K562 (cell line): ENCODE results near the gene VSIG4. TPM values are rescaled to one million over a fixed set of nuclear protein-coding genes. Genes with fewer than 3 reads are reported as not detected.

Experiments
- ATAC-seq: fragments of 200-7000 bp; cut with Tn5 transposase; 3 replicates; pipeline ENCODE4 v1.9.1; 2020; ENCODE audit warnings: moderate library complexity
- BruUV-seq: library from RNA; stranded (reverse); fragments of 400-500 nt; replicated peaks from 2 replicates; lab custom pipeline; 2021; lab: Mats Ljungman, UMichigan
- CTCF ChIA-PET: fragments of 300-600 bp; formaldehyde crosslinking; extraction: SDS; loops from one replicate; lab custom pipeline; 2021; ENCODE audit warnings: low intra/inter-chr PET ratio; lab: Yijun Ruan, JAX
- POLR2A ChIA-PET: fragments of 300-600, 350-650 bp; sonication (Branson Sonifier 250); formaldehyde crosslinking; extraction: SDS; loops from one replicate; lab custom pipeline; 2021; ENCODE audit warnings: antibody characterized with exemption, inconsistent platforms; lab: Yijun Ruan, JAX
- DNase-seq, 4 experiments: peaks; one replicate each; pipeline versions ENCODE4 v3.0.0 to v3.0.0-alpha.2; 2011 to 2018; ENCODE audit warnings: low spot score in 3 of 4, mixed read lengths in 3 of 4; ENCODE audit errors: extremely low read depth in 1 of 4
- FAIRE-seq: peaks from 2 replicates; lab custom pipeline; 2011; peaks lifted over from hg19 to GRCh38; lab: Jason Lieb, UNC
- H2AFZ ChIP-seq: 2 replicates; pipeline ENCODE4 v1.6.0; 2011; ENCODE audit warnings: low read depth, low read length, control low read depth, inconsistent platforms
- H3K27ac ChIP-seq: fragments of 200-600 bp; 3 replicates; pipeline ENCODE4 v1.8.0; 2011; ENCODE audit warnings: low read depth, mild to moderate bottlenecking, control low read depth, inconsistent platforms, low read length, moderate library complexity, mixed read lengths; ENCODE audit errors: extremely low read depth
- H3K27me3 ChIP-seq, 2 experiments: fragments of 300-600 bp in 1 of 2; 2 replicates in 1 of 2; 3 replicates in 1 of 2; pipeline versions ENCODE4 v1.6.0 to v1.8.0; 2011; ENCODE audit warnings: inconsistent platforms in 2 of 2, low read length in 2 of 2, mild to moderate bottlenecking in 1 of 2, mixed read lengths in 1 of 2, moderate library complexity in 1 of 2; ENCODE audit not compliant: control insufficient read depth in 2 of 2, insufficient read depth in 2 of 2
- H3K36me3 ChIP-seq: fragments of 300-600 bp; 3 replicates; pipeline ENCODE4 v1.8.0; 2011; ENCODE audit warnings: mild to moderate bottlenecking, low read length, inconsistent platforms; ENCODE audit not compliant: control insufficient read depth, insufficient read depth
- H3K4me1 ChIP-seq, 2 experiments: fragments of 200-600 bp in 1 of 2; replicated peaks in 1 of 2; 2 replicates in 1 of 2; 3 replicates in 1 of 2; pipeline versions ENCODE4 v1.5.1 to v1.8.0; 2011; ENCODE audit warnings: inconsistent platforms in 2 of 2, low read length in 2 of 2, mild to moderate bottlenecking in 1 of 2, mixed read lengths in 1 of 2, moderate library complexity in 1 of 2; ENCODE audit not compliant: control insufficient read depth in 2 of 2, insufficient read depth in 2 of 2
- H3K4me2 ChIP-seq: 2 replicates; pipeline ENCODE4 v1.6.1; 2011; ENCODE audit warnings: low read length, control low read depth, inconsistent platforms, mixed read lengths; ENCODE audit not compliant: insufficient read depth
- H3K4me3 ChIP-seq: fragments of 200-600 bp; sonication (generic), shearing (Covaris generic); 2 replicates; pipeline ENCODE4 v1.5.1; 2016; ENCODE audit warnings: control low read depth, inconsistent platforms
- H3K79me2 ChIP-seq: fragments of 200-600 bp; 3 replicates; pipeline ENCODE4 v1.8.0; 2011; ENCODE audit warnings: low read length, inconsistent platforms; ENCODE audit not compliant: control insufficient read depth, insufficient read depth
- H3K9ac ChIP-seq, 2 experiments: 2 replicates each; pipeline versions ENCODE4 v1.6.0 to v1.6.1; 2011; ENCODE audit warnings: low read depth in 2 of 2, low read length in 2 of 2, control low read depth in 1 of 2, inconsistent platforms in 1 of 2, mild to moderate bottlenecking in 1 of 2, mixed read lengths in 1 of 2; ENCODE audit not compliant: insufficient read depth in 1 of 2
- H3K9me1 ChIP-seq: one replicate; pipeline ENCODE4 v1.6.0; 2011; ENCODE audit warnings: inconsistent platforms, mild to moderate bottlenecking, low read length, moderate library complexity; ENCODE audit not compliant: control insufficient read depth, insufficient read depth
- H3K9me3 ChIP-seq: replicated peaks from 2 replicates; pipeline ENCODE4 v1.5.1; 2011; ENCODE audit warnings: low read depth, low read length, inconsistent platforms; ENCODE audit not compliant: control insufficient read depth, insufficient read depth
- H4K20me1 ChIP-seq: replicated peaks from 2 replicates; pipeline ENCODE4 v1.6.1; 2011; ENCODE audit warnings: low read length, inconsistent platforms, mixed read lengths; ENCODE audit not compliant: control insufficient read depth, insufficient read depth
- ATF3 ChIP-seq, 2 experiments: fragments of 450-650 bp in 1 of 2; sonication (generic) in 1 of 2; formaldehyde crosslinking in 1 of 2; IDR thresholded peaks in 1 of 2; conservative IDR thresholded peaks in 1 of 2; 2 replicates each; pipeline versions ENCODE4 v1.6.1 to v1.8.1; 2016 to 2023; ENCODE audit warnings: mild to moderate bottlenecking in 2 of 2, moderate library complexity in 2 of 2, inconsistent platforms in 1 of 2, missing genetic modification reagents in 1 of 2
- BDP1 ChIP-seq: IDR thresholded peaks from 3 replicates; pipeline ENCODE4 v1.6.1; 2011; ENCODE audit not compliant: insufficient read length, insufficient read depth
- CREM ChIP-seq: IDR thresholded peaks from 2 replicates; pipeline ENCODE4 v1.6.1; 2014; ENCODE audit warnings: antibody characterized with exemption, low read depth
- DPF2 ChIP-seq: fragments of 450-650 bp; IDR thresholded peaks from 2 replicates; pipeline ENCODE4 v1.6.1; 2016
- FOXP1 ChIP-seq: sonication (generic); formaldehyde crosslinking; IDR thresholded peaks from 2 replicates; pipeline ENCODE4 v1.8.0; 2022; ENCODE audit warnings: mild to moderate bottlenecking, missing genetic modification reagents
- HBP1 ChIP-seq: fragments of 450-650 bp; formaldehyde crosslinking; IDR thresholded peaks from 2 replicates; pipeline ENCODE4 v1.4.0; 2022; ENCODE audit warnings: missing genetic modification characterization
- KAT8 ChIP-seq: fragments of 450-650 bp; IDR thresholded peaks from 2 replicates; pipeline ENCODE4 v1.6.1; 2016; ENCODE audit warnings: low read depth, mild to moderate bottlenecking
- NFRKB ChIP-seq: fragments of 450-650 bp; IDR thresholded peaks from 2 replicates; pipeline ENCODE4 v1.6.1; 2016; ENCODE audit warnings: low read depth
- POLR3G ChIP-seq: IDR thresholded peaks from 2 replicates; pipeline ENCODE4 v1.6.1; 2011; ENCODE audit not compliant: insufficient read length, insufficient replicate concordance; ENCODE audit errors: extremely low read depth
- RUNX1 ChIP-seq: sonication (generic); IDR thresholded peaks from 2 replicates; pipeline ENCODE4 v1.6.1; 2016; ENCODE audit warnings: antibody characterized with exemption, low read depth
- ZBED1 ChIP-seq: IDR thresholded peaks from 2 replicates; pipeline ENCODE4 v1.6.1; 2014
- ZNF165 ChIP-seq: fragments of 250-450 bp; sonication (Bioruptor Pico); IDR thresholded peaks from 2 replicates; pipeline ENCODE4 v1.4.0; 2020; ENCODE audit warnings: borderline replicate concordance
- ZNF518B ChIP-seq: fragments of 250-450 bp; sonication (Bioruptor Pico); IDR thresholded peaks from 2 replicates; pipeline ENCODE4 v1.5.0; 2021; ENCODE audit warnings: mild to moderate bottlenecking, moderate library complexity
- in situ Hi-C: fragments of 300-500 bp; cut with MboI; formaldehyde crosslinking; loops from 4 replicates; pipeline ENCODE4 v1.15.0; 2018; ENCODE audit warnings: inconsistent platforms, mixed read lengths
- intact Hi-C: fragments of 100-400 bp; cut with micrococcal nuclease; formaldehyde crosslinking; loops from 2 replicates; pipeline ENCODE4 v1.14.2; 2022
- polyA plus RNA-seq, 8 experiments: library from polyadenylated mRNA; depleted of rRNA in 4 of 8; stranded (reverse) in 5 of 8; unstranded in 3 of 8; fragments of >200 nt; fragmentation: Nextera tagmentation in 2 of 8; fragmentation: Illumina TruSeq in 1 of 8; extraction: Ambion mirVana in 2 of 8; extraction: Trizol in 1 of 8; gene quantifications; 2 replicates each; pipeline versions ENCODE4 v1.2.1 to v1.2.3, GENCODE V29; 2011 to 2014; ENCODE audit warnings: inconsistent platforms in 1 of 8, missing spikeins in 1 of 8
- total RNA-seq, 7 experiments: library from RNA; depleted of rRNA in 6 of 7; stranded (reverse); fragments of >200 nt in 6 of 7; fragmentation: Illumina TruSeq in 2 of 7; extraction: Trizol in 2 of 7; gene quantifications; 2 replicates each; pipeline versions ENCODE4 v1.2.1 to v1.2.3, GENCODE V29; 2011 to 2021; ENCODE audit warnings: low replicate concordance in 1 of 7
- TF ChIP-seq, protein P1 (sequence below), 2 experiments: fragments of 450-650 bp; IDR thresholded peaks; 2 replicates each; pipeline ENCODE4 v1.6.1; 2016

Gene VSIG4
- total and polyA plus RNA-seq, 9 of the 15 experiments (the other 6 are each of a cell fraction or from before 2014, with no cell fraction given), result 0.22 to 1.6 (median 0.46) TPM; not detected in 1

- H3K9me1 ChIP-seq, result no peaks in the 10 kb centered on the region
- no peak for ATAC-seq
- no peak overlapping the region for H2AFZ ChIP-seq
- no peak for DNase-seq
- H3K27me3 ChIP-seq, result no peaks in the 10 kb centered on the region
- peaks cover 65% of the 10 kb centered on the region for H3K79me2 ChIP-seq
- H3K9ac ChIP-seq, result peak overlapping the region in 1 of 2 experiments; percentile 88; a peak in 2 of 4 replicates
- H3K36me3 ChIP-seq, result peaks cover 3% of the 10 kb centered on the region; the same call in 1 of the 3 replicates
- BruUV-seq, result no TSS peak
- H3K4me2 ChIP-seq, result peak overlapping the region; percentile 80
- peak overlapping the region; percentile 50 for H3K4me3 ChIP-seq
- in situ Hi-C loops, result no loop called here
- peaks cover 11 to 74% of the 10 kb centered on the region in 2 experiments; a peak in 4 of 5 replicates for H3K4me1 ChIP-seq
- POLR2A ChIA-PET, result interaction anchor here (1.6 to 5.3 kb wide), 2 partner anchors 16 to 17 kb away, joined by 8 to 49 read pairs; no protein-coding TSS in a partner anchor
- H3K9me3 ChIP-seq, result no peaks in the 10 kb centered on the region
- FAIRE-seq, result no peak
- peak overlapping the region; percentile 99 for H3K27ac ChIP-seq
- CTCF ChIA-PET, result no interaction called here
- no peaks in the 10 kb centered on the region for H4K20me1 ChIP-seq
- intact Hi-C loops, result no loop called here
- TF ChIP-seq KAT8 (no peak), ZNF518B (CRISPR knock-in tag) (no peak), DPF2 (0 out of 2 replicates have a peak, but pooled peaks have one; percentile 13), CREM (no peak), POLR3G (no peak), ZNF165 (CRISPR knock-in tag) (no peak), NFRKB (peak; percentile 31; the same call in 1 of the 2 replicates), BDP1 (no peak), RUNX1 (no peak), FOXP1 (no peak), ZBED1 (no peak), ATF3 (IDR thresholded peaks at IDR 0.05) (no peak), ATF3 (CRISPR knock-in tag; conservative IDR thresholded peaks at IDR 0.05) (no peak), HBP1 (CRISPR knock-in tag) (peak; percentile 62; the same call in 1 of the 2 replicates)
- TF ChIP-seq, protein P1, sequence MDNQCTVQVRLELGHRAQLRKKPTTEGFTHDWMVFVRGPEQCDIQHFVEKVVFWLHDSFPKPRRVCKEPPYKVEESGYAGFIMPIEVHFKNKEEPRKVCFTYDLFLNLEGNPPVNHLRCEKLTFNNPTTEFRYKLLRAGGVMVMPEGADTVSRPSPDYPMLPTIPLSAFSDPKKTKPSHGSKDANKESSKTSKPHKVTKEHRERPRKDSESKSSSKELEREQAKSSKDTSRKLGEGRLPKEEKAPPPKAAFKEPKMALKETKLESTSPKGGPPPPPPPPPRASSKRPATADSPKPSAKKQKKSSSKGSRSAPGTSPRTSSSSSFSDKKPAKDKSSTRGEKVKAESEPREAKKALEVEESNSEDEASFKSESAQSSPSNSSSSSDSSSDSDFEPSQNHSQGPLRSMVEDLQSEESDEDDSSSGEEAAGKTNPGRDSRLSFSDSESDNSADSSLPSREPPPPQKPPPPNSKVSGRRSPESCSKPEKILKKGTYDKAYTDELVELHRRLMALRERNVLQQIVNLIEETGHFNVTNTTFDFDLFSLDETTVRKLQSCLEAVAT (IDR thresholded peaks at IDR 0.05), result peak in 1 of 2 experiments; percentile 65; a peak in 2 of 4 replicates
Measured at GRCh38 chrX:66001596-66001995, 38.3 kb downstream of the VSIG4 start.
